ENCODE data around the gene NSUN4. TPM values are rescaled to one million over a fixed set of nuclear protein-coding genes. Genes with fewer than 3 reads are reported as not detected.

NSUN4 gene
- total and polyA plus RNA-seq, 9 of the 15 experiments (the other 6 are each of a cell fraction or from before 2014, with no cell fraction given), result 33.4 to 60.2 (median 46.3) TPM

- TF ChIP-seq RERE (CRISPR knock-in tag; IDR thresholded peaks at IDR 0.05; ENCODE audit: borderline replicate concordance), result 0 out of 2 replicates have a peak, but pooled peaks have one; percentile 55
- 0 out of 2 replicates have a peak, but pooled peaks have one; percentile 23 for TF ChIP-seq ZNF561 (CRISPR knock-in tag; conservative IDR thresholded peaks at IDR 0.05)
- no peak for TF ChIP-seq ZNF77 (CRISPR knock-in tag; IDR thresholded peaks at IDR 0.05)
- TF ChIP-seq KLF16 (IDR thresholded peaks at IDR 0.05), result no peak
- no peak for TF ChIP-seq CBFB (CRISPR knock-in tag; IDR thresholded peaks at IDR 0.05)
- no peak for TF ChIP-seq ZBED1 (IDR thresholded peaks at IDR 0.05)
- TF ChIP-seq SIX5 (IDR thresholded peaks at IDR 0.05; ENCODE audit: borderline replicate concordance in 1 of 2, insufficient read depth in 1 of 2, low read depth in 1 of 2, low read length in 2 of 2), result no peak
- TF ChIP-seq ETV6 (IDR thresholded peaks at IDR 0.05; ENCODE audit: borderline replicate concordance in 1 of 2, low read depth in 2 of 2, low read length in 1 of 2), result no peak
- TF ChIP-seq ETV6 (CRISPR knock-in tag; IDR thresholded peaks at IDR 0.05; ENCODE audit: borderline replicate concordance), result no peak
- peak; percentile 37; the same call in 1 of the 2 replicates for TF ChIP-seq GABPB1 (CRISPR knock-in tag; IDR thresholded peaks at IDR 0.05)
- no peak for TF ChIP-seq RAD51 (IDR thresholded peaks at IDR 0.05; ENCODE audit: borderline replicate concordance, low read depth)
- TF ChIP-seq MTA1 (IDR thresholded peaks at IDR 0.05; ENCODE audit: borderline replicate concordance), result no peak
- peak; percentile 33; the same call in 1 of the 2 replicates for TF ChIP-seq SPI1 (IDR thresholded peaks at IDR 0.05; ENCODE audit: borderline replicate concordance, low read depth, low read length)
- 0 out of 2 replicates have a peak, but pooled peaks have one; percentile 35 for TF ChIP-seq NR2F6 (CRISPR knock-in tag; IDR thresholded peaks at IDR 0.05)
- TF ChIP-seq LCOR (CRISPR knock-in tag; IDR thresholded peaks at IDR 0.05), result 0 out of 2 replicates have a peak, but pooled peaks have one; percentile 40
- no peak for TF ChIP-seq TOE1 (IDR thresholded peaks at IDR 0.05; ENCODE audit: borderline replicate concordance)
- TF ChIP-seq TOE1 (CRISPR knock-in tag; IDR thresholded peaks at IDR 0.05; ENCODE audit: borderline replicate concordance, low read depth), result no peak
- TF ChIP-seq ZNF609 (CRISPR knock-in tag; IDR thresholded peaks at IDR 0.05; ENCODE audit: borderline replicate concordance), result 0 out of 2 replicates have a peak, but pooled peaks have one; percentile 34
Observed at GRCh38 chr1:46300673-46301405, 39.8 kb upstream of the NSUN4 start (continued).
